ENCODE data around the gene C1orf35.

GRCh38 chr1:228120351-228120750, 17.2 kb upstream of the C1orf35 start:
- TF ChIP-seq, protein P1, sequence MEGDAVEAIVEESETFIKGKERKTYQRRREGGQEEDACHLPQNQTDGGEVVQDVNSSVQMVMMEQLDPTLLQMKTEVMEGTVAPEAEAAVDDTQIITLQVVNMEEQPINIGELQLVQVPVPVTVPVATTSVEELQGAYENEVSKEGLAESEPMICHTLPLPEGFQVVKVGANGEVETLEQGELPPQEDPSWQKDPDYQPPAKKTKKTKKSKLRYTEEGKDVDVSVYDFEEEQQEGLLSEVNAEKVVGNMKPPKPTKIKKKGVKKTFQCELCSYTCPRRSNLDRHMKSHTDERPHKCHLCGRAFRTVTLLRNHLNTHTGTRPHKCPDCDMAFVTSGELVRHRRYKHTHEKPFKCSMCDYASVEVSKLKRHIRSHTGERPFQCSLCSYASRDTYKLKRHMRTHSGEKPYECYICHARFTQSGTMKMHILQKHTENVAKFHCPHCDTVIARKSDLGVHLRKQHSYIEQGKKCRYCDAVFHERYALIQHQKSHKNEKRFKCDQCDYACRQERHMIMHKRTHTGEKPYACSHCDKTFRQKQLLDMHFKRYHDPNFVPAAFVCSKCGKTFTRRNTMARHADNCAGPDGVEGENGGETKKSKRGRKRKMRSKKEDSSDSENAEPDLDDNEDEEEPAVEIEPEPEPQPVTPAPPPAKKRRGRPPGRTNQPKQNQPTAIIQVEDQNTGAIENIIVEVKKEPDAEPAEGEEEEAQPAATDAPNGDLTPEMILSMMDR (IDR thresholded peaks at IDR 0.05) = no peak
- TF ChIP-seq POLR2A (IDR thresholded peaks at IDR 0.05) = no peak
